T-helper 2 cell (primary cell): ENCODE measurements around the gene NETO1.

Source experiments
- DNase-seq, 5 experiments: peaks; one replicate each; pipeline versions ENCODE4 v3.0.0 to v3.0.0-alpha.2; 2012 to 2022

The NETO1 gene

DNA sequence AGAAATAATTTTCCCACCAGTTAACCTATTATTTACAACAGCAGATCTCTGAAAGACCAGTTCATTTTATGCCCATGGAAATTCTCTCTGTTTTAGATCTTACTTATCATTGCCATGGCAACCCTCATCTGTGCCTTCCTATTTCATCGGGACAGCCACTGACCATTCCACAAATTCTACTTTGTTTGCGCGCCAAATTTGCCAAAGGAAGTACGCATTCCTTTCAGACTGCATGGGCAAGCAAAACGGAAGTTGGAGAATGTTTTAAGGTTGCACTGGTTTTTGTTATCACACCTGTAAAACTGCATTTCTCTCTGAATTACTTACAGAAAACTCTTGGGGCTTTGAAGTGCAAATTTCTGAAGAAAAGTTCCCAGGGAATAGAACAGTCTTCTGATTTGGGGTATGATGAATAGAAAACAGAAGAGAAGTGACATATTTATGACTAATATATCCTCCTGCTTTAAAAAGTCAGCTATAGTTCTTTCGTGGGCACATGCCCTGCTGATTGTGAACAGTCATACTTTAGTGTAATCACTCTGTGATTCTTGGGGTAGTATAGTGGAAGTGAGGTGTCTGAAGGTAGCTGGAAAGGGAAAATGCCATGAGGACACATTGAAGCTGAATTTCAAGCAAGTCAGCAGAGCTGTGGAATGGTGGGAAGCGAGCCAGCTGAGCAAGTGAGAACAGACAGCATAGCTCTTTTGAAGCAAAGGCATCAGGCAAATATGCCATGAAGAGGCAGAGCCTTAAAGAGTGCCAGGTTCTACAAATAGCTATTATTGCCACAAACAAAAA lies 20.9 kb downstream of the NETO1 start:
- DNase-seq: no peak

DNA sequence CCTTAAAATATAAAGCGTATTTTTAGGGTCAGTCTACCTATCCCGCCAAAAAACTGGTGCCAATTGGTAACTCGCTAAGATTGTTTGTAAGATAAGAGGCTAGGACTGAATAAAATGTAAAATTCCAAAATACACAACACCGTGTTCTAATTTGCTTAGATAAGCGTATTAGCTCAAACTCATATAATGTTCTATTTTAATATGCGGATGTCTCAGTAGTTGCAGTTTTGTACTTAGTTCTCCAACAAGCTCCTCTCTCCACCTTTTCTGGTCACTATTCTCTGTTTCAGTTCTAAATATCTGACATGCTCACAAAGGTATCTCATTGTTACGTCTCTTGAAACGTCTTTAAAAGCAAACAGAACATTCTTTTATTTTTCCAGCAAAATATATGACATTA lies 24.0 kb downstream of the NETO1 start:
- no peak for DNase-seq

DNA sequence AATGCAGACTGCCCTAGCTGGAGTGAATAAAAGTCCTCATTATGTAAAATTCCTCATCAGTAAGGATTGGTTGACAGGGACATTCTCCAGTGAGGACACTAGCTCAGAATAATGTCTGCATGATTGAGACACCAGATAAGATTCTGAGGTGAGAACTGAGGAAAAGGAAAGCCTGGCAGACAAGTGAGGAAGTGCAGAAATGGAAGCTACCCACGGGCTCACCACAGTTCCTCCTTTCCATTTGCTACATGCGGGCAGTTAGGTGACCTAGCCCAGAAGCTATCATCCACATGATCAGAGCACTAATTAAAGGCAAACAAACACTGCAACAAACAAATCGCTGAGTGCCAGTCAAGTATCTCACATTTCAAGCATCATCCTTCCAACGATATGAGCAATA lies 27.7 kb downstream of the NETO1 start:
- no peak for DNase-seq

DNA sequence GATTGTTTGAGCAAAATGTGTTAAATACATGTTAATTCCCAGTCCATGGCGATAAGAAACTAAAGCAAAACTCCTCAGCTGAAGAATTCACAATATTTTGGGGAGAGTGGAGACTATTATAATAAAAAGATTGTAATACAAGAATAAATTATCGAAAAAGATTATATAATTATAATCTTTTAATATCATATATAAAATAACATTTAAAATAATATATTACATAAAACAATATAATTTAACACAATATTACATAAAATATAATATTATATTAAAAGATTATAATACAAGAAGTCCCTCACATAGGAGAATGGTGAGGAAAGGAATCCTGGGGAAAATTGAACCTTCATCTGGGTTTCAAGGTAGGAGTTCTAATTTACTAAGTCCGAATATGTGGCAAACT lies 33.1 kb downstream of the NETO1 start:
- DNase-seq: no peak

DNA sequence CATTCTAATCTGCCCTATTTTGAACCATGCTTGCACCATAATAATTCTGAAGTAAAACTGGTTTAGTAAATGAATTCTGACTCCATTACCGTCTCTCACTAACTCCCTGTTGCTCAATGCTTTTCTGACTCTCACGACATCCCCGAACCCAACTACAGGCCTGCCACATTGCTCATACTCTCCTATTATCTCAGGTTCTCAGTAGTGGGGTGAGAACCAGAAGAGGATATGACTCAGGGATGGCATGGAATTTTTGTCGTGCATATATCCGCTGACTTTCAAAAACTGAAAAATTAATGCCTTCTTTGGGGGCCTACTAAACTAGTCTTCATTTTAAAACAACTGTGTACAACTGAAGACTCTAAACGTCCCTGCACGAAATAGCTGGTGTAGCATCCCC lies 34.3 kb downstream of the NETO1 start:
- DNase-seq: no peak

DNA sequence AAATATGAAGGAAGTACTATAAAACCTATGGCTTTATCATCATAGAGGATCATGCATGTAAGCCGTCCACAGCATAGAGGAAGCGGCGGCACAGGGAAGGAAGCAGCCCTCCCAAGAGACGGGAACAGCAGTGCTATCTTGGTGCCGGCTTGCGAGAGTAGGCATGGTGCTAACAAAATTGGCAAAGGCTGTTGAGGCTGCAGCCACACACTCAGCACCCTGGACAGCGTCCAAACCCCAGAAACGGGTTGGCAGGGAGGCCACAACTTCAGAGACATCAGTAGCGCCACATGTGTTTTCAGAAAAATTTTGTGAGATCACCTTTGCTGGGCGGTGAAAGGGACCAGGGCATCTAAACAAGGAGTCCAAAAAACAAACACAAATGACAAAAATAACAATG lies 37.7 kb downstream of the NETO1 start:
- DNase-seq: peak in 1 of 5 experiments; percentile 12

DNA sequence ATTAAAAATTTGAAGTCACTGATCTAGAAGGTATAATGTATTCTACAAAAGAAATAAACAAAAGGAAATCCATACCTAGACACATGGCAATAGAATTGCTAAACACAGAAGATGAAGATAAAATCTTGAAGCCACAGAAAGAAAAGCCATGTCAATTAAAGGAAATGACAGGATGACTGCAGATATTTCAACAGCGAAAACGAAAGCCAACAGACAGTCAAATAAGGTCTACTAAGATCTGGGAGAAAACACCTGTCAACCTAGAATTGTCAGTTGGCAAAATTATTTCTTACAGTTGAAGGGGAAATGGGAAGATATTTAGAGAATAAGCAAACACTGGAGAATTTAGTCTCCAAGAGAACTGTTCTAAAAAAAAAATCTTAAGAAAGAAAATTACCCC lies 39.2 kb downstream of the NETO1 start:
- DNase-seq: no peak

DNA sequence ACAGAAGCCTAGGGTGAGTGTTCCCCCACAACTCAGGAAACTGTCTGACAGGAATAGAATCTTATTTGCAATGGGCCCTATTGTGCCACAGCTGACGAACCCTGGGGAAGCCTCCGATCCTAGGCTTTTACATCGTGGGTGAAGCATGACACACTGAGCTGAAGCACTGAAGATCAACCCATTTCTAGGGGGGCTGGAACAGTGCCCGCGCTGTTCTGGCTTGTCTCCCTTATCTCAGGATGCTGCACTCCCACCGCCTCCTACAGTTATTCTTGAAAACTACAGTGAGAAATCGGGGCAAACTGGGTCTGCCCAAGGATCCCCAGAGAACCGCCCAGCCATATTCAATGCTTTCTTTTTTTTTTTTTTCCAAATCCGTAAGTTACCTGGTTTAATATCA lies 41.1 kb downstream of the NETO1 start:
- no peak for DNase-seq

DNA sequence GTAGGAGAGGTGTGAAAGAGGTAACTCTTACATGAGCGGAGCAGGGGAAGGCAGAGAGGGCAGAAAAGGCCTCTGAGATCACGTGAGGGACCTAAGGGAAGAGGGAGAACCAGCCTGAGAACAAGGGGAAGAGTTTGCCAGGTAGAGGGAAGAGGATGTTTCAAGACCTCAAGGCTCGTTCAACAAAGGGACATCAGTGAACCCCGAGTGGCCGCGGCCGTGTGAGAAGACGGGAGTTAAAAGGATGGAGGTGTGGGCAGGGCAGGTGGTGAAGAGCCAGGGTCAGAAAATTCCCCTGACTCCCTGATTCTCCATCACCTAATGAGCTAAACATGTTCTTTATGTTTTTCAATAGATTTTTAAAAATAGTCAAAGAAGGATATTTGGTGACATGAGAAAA lies 44.4 kb downstream of the NETO1 start:
- DNase-seq: no peak

DNA sequence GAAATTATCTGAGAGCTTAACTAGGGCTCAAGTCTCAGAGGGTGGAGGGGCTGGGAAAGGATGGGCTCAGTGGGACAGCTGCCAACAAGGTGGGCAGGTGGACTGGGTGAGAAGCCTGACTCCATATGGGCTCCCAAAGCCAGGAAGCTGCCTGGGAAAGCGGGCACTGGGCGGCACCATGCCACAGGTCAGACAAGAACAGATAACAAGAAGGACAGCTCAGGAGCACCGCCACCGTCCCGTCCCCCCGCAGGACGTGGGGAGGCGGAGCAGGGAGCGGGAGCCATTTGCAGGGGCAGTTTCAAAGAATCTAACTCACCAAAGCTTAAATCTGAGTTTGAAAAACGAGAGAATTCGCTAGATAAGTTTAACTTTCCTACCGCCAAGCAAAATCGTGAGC lies 45.6 kb downstream of the NETO1 start:
- DNase-seq: no peak

DNA sequence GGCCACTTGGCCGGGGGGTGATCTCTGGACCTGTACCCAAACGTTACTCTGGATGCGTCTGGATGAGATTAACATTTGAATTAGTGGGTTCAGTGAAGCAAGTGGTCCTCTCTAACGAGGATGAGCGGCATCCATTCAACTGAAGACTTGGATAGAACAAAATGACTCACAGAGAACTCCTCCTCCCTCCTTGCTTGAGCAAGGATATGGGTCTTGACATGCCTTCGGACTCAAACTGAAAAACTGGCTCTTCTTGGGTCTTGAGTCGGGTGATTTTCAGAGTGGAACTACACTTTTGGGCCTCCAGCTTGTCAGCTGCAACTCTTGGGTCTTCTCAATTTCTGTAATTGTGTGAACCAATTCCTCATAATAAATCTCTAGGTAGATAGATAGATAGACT lies 47.2 kb downstream of the NETO1 start:
- no peak for DNase-seq

DNA sequence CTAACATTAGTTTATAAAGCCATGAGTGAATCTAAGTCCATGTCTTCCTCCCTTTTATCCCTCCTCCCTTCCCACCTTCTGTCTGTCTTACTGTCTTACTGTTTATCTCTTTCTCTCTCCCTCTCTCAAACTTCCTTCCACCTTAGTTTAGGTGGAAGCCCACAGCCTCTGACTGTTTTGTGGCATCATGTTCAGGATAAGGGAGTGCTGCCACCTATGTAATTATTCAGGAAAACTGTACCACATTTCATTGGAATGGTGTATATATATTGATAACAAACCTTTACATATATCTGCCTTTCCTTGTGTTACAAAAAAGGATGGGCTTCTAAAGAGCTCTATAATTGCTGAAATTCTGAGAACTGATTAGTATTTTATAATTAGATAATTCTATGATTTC lies 48.7 kb downstream of the NETO1 start:
- DNase-seq: no peak

DNA sequence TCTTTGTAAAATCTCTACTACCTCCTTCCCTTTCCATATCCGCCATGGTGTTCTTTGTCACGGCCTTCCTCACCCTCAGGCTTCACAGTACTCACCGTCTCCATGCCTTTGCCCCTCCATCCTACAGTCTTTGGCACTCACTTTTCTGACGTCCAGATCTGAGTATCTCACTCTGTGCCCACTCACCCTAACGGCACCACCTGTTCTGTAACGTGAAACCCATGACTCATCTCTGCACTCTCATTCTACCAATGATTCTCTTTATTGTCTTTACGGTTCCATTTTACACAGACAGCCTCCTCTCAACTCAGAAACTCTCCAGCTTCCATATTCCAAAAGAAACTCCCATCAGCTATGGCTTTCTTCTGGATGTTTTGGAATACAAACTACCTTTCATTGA lies 56.7 kb downstream of the NETO1 start:
- no peak for DNase-seq

DNA sequence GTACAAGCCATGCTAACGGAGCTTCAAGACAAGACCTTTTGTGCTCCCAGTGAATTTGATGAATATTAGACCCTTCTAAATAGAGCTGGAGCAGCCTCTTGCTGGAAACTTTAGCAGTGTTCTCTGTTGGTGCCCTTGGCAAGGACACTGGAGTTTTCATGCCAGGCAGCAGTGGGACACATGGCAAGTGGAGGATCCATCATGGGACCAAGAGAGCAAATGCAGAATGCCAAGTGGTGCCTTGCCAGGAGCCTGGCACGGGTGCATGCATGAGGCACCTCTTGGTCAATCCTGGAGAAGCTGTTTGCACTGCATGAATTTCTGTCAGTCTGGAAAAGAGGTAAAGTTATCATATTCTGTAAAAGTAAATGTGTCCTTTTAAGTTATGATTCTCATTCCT lies 59.1 kb downstream of the NETO1 start:
- no peak for DNase-seq

DNA sequence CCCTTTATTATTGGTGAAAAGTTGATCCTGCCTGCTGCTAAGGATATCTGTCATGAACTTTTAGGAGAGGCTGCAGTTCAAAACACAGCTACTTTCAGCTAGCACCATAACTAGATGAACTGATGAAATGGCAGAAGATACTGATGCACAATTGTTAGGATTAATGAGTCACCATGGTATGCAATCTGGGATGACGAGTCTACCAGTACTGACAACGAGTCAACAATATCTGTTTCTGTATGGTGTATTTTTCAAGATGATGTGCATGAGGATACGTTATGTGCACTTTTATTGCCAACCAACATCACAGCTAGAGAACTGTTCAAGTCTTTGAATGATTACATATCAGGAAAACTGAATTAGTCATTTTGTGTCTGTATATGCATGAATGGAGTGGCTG lies 68.7 kb downstream of the NETO1 start:
- DNase-seq: no peak

DNA sequence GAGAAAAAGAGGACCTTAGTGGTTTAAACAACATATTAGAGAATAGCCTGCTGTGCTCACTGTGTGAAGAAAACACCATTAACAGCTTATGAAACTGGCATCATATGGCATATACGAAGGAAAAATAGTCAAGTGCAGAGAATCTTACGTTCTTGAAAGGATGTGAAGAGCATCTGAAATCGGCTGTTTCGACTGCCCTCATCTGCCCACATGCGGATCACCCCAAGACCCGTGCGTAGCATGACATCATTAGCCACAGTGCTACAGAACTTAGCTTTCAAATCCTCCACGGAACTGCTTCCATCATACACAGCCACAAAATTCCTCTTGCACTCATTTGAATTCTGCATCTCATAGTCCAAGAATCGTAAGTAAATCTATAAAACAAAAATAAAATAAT lies 84.3 kb downstream of the NETO1 start:
- DNase-seq: no peak

DNA sequence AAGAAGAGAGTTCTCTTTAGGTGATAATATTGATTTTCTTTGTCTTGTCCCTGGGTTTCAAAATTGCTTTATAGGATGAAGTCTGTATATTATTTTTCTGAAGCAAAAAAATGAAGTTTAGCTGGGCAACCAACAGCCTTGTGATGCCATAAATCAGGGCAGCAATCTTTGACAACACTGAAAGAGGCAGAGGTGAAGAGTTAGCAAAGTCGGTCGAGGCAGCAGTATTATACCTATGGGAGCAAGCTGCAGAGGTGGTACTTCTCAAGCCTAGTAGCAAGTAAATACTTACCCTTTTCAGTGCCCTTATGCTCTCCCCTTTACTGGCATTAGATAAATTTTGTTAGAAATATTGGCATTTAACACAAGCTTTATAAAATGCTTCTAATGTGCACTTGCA lies 92.9 kb downstream of the NETO1 start:
- DNase-seq: no peak

DNA sequence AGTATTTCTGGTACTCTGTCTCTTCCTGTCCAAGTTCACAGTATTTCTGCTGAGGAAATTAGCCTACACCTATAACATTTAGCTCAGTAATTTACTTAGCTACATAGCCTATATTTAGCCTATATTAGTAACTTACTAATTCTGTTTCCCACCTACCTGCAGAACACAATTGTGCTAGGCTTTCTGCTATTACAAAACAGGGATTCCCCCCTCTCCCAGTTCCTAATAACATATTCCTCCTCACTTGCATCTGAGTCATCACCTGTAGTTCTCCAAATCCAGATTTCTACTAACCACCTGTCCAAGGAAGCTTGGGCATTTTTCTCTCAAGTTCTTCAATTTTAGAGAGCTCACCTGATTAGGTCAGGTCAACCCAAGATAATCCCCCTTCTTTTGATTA lies 94.9 kb downstream of the NETO1 start:
- no peak for DNase-seq

DNA sequence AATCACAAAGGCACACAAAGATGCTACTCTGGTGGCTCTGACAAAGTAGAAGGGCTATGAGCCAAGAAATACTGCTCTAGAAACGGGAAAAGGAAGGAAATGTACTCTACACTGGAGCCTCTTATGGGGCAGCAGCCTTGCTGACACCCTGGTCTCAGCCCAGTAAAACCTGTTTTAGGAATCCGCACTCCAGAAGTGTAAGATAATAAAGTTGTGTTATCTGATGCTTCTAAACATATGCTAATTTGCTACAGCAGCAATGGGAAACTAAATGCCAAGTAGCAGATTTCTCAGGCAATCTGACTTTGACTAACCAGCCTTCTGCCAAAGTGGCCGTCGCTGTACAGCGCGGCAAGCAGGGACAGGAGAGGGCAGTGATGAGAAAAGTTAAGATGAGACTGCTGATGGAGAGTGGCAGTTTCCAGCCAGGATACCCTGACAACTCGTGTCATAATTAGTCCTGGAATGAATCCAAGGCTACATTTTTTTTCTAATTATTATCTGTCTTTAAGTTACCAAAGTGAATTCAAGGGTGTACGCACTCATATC lies 99.0 kb downstream of the NETO1 start:
- no peak for DNase-seq

DNA sequence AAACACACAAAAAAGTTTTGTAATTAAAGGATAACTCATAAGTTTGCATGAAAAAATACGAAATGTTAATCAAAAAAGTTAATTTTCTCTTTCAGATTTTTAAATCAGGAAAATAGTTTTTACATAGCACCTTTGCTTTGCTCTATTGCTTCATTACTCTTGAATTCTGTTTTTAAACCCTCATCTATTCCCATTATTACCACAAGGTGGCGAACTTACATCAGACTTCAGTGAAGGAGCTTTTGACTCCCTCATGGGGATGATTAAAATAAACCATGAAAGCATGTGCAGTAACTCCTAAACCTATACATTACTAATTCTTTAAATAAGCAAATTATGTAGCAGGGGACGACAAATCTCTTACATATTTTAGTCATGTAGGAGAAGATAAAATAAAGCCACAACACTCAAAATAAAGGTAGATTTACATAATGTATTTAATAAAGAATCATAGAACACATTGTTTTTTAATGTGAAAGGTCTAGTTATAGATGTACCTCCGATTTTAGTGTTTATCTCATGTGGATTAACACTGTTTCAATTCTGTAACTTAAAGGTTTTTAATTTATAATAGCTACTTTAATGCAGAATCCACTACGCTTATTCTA lies 105.2 kb downstream of the NETO1 start:
- peak in 1 of 5 experiments; percentile 24 for DNase-seq

DNA sequence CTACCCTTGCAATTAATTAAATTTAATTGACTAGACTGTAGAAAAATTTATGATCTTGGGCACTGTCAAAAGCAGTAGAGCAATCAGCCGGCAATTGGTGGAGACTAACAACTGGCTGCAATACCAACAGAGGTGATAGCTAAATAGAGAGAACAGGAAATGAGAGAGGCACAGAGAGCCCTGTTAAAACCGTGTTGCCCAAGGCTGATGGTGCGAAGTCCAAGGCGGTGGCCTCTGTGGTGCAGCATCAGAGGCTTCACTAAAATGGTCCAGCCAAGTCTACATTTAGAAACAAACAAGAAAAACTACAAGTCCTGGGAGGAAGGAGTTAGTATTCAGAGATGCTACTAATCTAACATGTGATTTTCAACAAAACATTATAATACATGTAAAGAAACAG lies 115.6 kb downstream of the NETO1 start:
- no peak for DNase-seq

DNA sequence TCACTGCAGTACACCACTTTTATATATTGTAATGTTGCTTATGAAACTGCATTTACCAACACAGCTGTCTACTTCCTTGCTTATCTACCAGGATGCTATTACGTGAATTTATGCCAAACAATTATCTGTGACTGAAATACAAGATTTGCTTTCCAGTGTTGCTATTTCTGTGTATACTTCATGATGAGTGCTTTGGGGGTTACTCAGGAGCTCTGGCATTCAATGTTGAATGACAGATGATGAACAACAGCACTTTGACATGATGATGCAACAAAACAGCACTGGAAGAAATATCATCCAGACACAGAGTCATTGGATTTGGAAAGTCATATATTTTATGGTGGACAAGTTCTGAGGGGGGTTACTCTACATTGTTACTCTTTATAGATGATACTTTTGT lies 125.8 kb downstream of the NETO1 start:
- no peak for DNase-seq

DNA sequence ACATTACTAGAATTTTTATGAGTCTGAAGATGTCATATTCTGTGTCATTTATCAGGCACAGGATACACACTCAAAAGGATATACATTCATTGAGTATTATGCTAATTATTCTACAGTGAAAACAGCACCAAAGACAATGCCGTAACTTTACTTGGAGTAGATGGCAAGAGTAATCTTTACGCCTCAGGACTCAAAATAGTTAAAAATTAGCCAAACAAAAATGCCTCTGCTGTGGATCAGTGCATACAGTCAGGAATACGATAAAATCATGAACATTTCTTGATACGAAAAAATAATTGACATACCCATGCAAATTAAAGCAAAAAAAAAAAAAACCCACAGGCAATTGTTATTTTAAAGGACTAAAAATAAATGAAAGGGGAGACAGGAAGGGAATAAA lies 129.7 kb downstream of the NETO1 start:
- DNase-seq: no peak

DNA sequence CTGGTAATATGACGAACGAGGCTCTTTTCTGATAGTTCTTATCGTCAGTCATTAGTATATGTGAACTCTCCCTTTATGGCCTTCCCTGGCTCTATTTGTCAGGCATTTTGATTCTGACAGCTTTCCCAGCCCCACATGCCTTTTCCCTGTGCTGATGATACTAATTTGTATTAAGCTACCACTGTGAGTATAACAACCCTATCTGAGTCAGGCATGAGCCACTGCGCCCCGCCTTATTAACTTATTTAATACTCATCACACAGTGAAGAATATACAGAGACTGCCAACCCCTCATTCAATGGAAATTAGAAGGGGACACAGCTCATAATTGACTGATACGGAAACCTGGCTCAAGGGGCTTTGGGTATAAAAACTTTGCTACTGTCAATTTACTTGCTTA lies 140.0 kb downstream of the NETO1 start:
- DNase-seq: no peak
